Inferior parietal cortex (tissue), 1 donor: ENCODE results near the gene USPL1.
"Not testable (repeated sequence)": the region's sequence is repeated elsewhere in the genome, so short reads cannot be mapped to it uniquely, and the experiment has no call there.

ENCODE experiments used
- DNase-seq: peaks from one replicate; pipeline ENCODE4 v3.0.0-alpha.2; 2016; ENCODE audit errors: extremely low spot score

USPL1 gene

GRCh38 chr13:30615866-30616541 is 1.7 kb upstream of the USPL1 start:
- DNase-seq, result peak; percentile 68

GRCh38 chr13:30616927-30617314 is 799 bp upstream of the USPL1 start:
- DNase-seq, result peak; percentile 92

- no peak for DNase-seq
Measured at GRCh38 chr13:30618186-30618929, 638 bp downstream of the USPL1 start.

GRCh38 chr13:30618930-30619279 is 1.2 kb downstream of the USPL1 start:
- DNase-seq, result no peak

- DNase-seq, result no peak
Measured at GRCh38 chr13:30619731-30620130, 2.0 kb downstream of the USPL1 start.

GRCh38 chr13:30620941-30621340 is 3.2 kb downstream of the USPL1 start:
- no peak for DNase-seq

- no peak for DNase-seq
Measured at GRCh38 chr13:30622551-30622950, 4.8 kb downstream of the USPL1 start.

GRCh38 chr13:30623392-30623791 is 5.7 kb downstream of the USPL1 start:
- DNase-seq, result no peak

GRCh38 chr13:30624630-30625029 is 6.9 kb downstream of the USPL1 start:
- DNase-seq, result no peak

GRCh38 chr13:30629527-30629926 is 11.8 kb downstream of the USPL1 start:
- no peak for DNase-seq

GRCh38 chr13:30633861-30634260 is 16.1 kb downstream of the USPL1 start:
- DNase-seq, result no peak

GRCh38 chr13:30634838-30635237 is 17.1 kb downstream of the USPL1 start:
- DNase-seq, result no peak

- DNase-seq, result no peak
Measured at GRCh38 chr13:30638301-30638700, 20.6 kb downstream of the USPL1 start.

GRCh38 chr13:30639671-30640070 is 22.0 kb downstream of the USPL1 start:
- DNase-seq, result no peak

- DNase-seq, result not testable (repeated sequence)
Measured at GRCh38 chr13:30641173-30641572, 23.5 kb downstream of the USPL1 start.

GRCh38 chr13:30645629-30646028 is 27.9 kb downstream of the USPL1 start:
- no peak for DNase-seq

- no peak for DNase-seq
Measured at GRCh38 chr13:30647420-30647819, 29.7 kb downstream of the USPL1 start.

- DNase-seq, result no peak
Measured at GRCh38 chr13:30647824-30648521, 30.3 kb downstream of the USPL1 start.

GRCh38 chr13:30648522-30649012 is 30.8 kb downstream of the USPL1 start:
- DNase-seq, result no peak

- DNase-seq, result not testable (repeated sequence)
Measured at GRCh38 chr13:30651648-30652047, 33.9 kb downstream of the USPL1 start.

GRCh38 chr13:30652746-30653386 is 35.1 kb downstream of the USPL1 start:
- no peak for DNase-seq

- DNase-seq, result no peak
Measured at GRCh38 chr13:30654430-30654829, 36.7 kb downstream of the USPL1 start.
